OCI-LY7 (cell line): Measurements from ENCODE around the gene GLIS2. TPM values are rescaled to one million over a fixed set of nuclear protein-coding genes. Genes with fewer than 3 reads are reported as not detected.

Experiments used
- BruUV-seq: library from RNA; stranded (reverse); fragments of 400-500 nt; replicated peaks from 2 replicates; lab custom pipeline; 2021; lab: Mats Ljungman, UMichigan
- CTCF ChIA-PET: fragments of 300-600 bp; sonication (Branson Sonifier 250); formaldehyde crosslinking; loops from one replicate; lab custom pipeline; 2022; ENCODE audit warnings: antibody characterized with exemption; ENCODE audit not compliant: unreplicated experiment; lab: Charles Lee
- POLR2A ChIA-PET: fragments of 300-600 bp; sonication (Branson Sonifier 250); formaldehyde crosslinking; loops from one replicate; lab custom pipeline; 2022; ENCODE audit warnings: antibody characterized with exemption; lab: Charles Lee
- DNase-seq: peaks from one replicate; pipeline ENCODE4 v3.0.0-alpha.2; 2015; ENCODE audit warnings: low spot score
- H2AFZ ChIP-seq: fragments of 200-600 bp; sonication (generic), shearing (Covaris generic); 2 replicates; pipeline ENCODE4 v1.6.1; 2014; ENCODE audit warnings: mild to moderate bottlenecking, antibody characterized with exemption, low read length, moderate library complexity
- H3K27ac ChIP-seq: fragments of 200-600 bp; sonication (generic); 2 replicates; pipeline ENCODE4 v1.5.1; 2014; ENCODE audit warnings: mixed run types, low read depth, mild to moderate bottlenecking, moderate library complexity, low read length, inconsistent platforms; ENCODE audit not compliant: poor library complexity, severe bottlenecking
- H3K36me3 ChIP-seq: fragments of 200-600 bp; sonication (generic); 2 replicates; pipeline ENCODE4 v1.6.1; 2014; ENCODE audit warnings: mild to moderate bottlenecking, antibody characterized with exemption, low read length, moderate library complexity, mixed read lengths; ENCODE audit not compliant: insufficient read depth
- H3K4me1 ChIP-seq: fragments of 200-600 bp; sonication (generic); 2 replicates; pipeline ENCODE4 v1.5.1; 2014; ENCODE audit warnings: mild to moderate bottlenecking, low read length; ENCODE audit not compliant: insufficient read depth, poor library complexity, severe bottlenecking
- H3K4me2 ChIP-seq: fragments of 200-600 bp; sonication (generic); 2 replicates; pipeline ENCODE4 v1.6.1; 2014; ENCODE audit warnings: mild to moderate bottlenecking, low read length
- H3K4me3 ChIP-seq: fragments of 200-600 bp; sonication (generic); 2 replicates; pipeline ENCODE4 v1.5.1; 2014; ENCODE audit warnings: mild to moderate bottlenecking, low read depth, low read length; ENCODE audit not compliant: poor library complexity, severe bottlenecking
- H3K79me2 ChIP-seq: fragments of 200-600 bp; sonication (generic); 2 replicates; pipeline ENCODE4 v1.6.1; 2016; ENCODE audit warnings: low read depth, mild to moderate bottlenecking, low read length, moderate library complexity, mixed read lengths; ENCODE audit not compliant: insufficient read depth
- H3K9me2 ChIP-seq: fragments of 200-600 bp; sonication (generic); 2 replicates; pipeline ENCODE4 v1.6.1; 2016; ENCODE audit warnings: mild to moderate bottlenecking, low read length, mixed read lengths; ENCODE audit not compliant: insufficient read depth
- H3K9me3 ChIP-seq: fragments of 200-600 bp; sonication (generic); 2 replicates; pipeline ENCODE4 v1.6.1; 2014; ENCODE audit warnings: mild to moderate bottlenecking, mixed run types, low read length, mixed read lengths
- H4K20me1 ChIP-seq: fragments of 200-600 bp; sonication (generic); 2 replicates; pipeline ENCODE4 v1.6.1; 2014; ENCODE audit warnings: mild to moderate bottlenecking, antibody characterized with exemption, low read length, moderate library complexity, mixed read lengths; ENCODE audit not compliant: insufficient read depth
- EZH2phosphoT487 ChIP-seq: fragments of 200-600 bp; sonication (generic); IDR thresholded peaks from 2 replicates; pipeline ENCODE4 v1.6.1; 2018; ENCODE audit warnings: low read depth, borderline replicate concordance, mild to moderate bottlenecking, mixed run types, antibody characterized with exemption, low read length, moderate library complexity, mixed read lengths
- intact Hi-C: fragments of 100-400 bp; cut with micrococcal nuclease; formaldehyde crosslinking; loops from one replicate; pipeline ENCODE4 v1.10.0; 2022; ENCODE audit not compliant: unreplicated experiment
- total RNA-seq, 2 experiments: library from RNA; depleted of rRNA in 1 of 2; stranded (reverse); fragments of >200 nt in 1 of 2; shearing (Covaris generic) in 1 of 2; gene quantifications; 2 replicates each; pipeline ENCODE4 v1.2.3, GENCODE V29; 2014 to 2022
- TF ChIP-seq, protein P1 (sequence below): fragments of 200-600 bp; sonication (generic); conservative IDR thresholded peaks from 2 replicates; pipeline ENCODE4 v1.5.1; 2014; ENCODE audit warnings: mild to moderate bottlenecking, antibody characterized with exemption, low read length, moderate library complexity, mixed read lengths

The GLIS2 gene
- total RNA-seq, 2 experiments from 2014 or later = 0.08 TPM; not detected in 1

- Histone ChIP-seq H3K36me3 (peaks cover 38% of the 10 kb centered on the region; the same call in 1 of the 2 replicates), H4K20me1 (no peaks in the 10 kb centered on the region), H3K4me3 (no peak overlapping the region), H3K27ac (no peak overlapping the region), H3K4me2 (no peak overlapping the region), H3K9me2 (no peaks in the 10 kb centered on the region), H3K4me1 (no peaks in the 10 kb centered on the region), H3K79me2 (no peaks in the 10 kb centered on the region), H2AFZ (no peak overlapping the region), H3K9me3 (no peaks in the 10 kb centered on the region)
- no TSS peak for BruUV-seq
- DNase-seq = no peak
- intact Hi-C loops = no loop called here
- TF ChIP-seq, protein P1, sequence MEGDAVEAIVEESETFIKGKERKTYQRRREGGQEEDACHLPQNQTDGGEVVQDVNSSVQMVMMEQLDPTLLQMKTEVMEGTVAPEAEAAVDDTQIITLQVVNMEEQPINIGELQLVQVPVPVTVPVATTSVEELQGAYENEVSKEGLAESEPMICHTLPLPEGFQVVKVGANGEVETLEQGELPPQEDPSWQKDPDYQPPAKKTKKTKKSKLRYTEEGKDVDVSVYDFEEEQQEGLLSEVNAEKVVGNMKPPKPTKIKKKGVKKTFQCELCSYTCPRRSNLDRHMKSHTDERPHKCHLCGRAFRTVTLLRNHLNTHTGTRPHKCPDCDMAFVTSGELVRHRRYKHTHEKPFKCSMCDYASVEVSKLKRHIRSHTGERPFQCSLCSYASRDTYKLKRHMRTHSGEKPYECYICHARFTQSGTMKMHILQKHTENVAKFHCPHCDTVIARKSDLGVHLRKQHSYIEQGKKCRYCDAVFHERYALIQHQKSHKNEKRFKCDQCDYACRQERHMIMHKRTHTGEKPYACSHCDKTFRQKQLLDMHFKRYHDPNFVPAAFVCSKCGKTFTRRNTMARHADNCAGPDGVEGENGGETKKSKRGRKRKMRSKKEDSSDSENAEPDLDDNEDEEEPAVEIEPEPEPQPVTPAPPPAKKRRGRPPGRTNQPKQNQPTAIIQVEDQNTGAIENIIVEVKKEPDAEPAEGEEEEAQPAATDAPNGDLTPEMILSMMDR = no peak
- no peak for TF ChIP-seq EZH2phosphoT487
- ChIA-PET POLR2A (no interaction called here), CTCF (no interaction called here)
These were observed 21.7 kb downstream of the GLIS2 start for GRCh38 chr16:4337540-4338088.

DNA sequence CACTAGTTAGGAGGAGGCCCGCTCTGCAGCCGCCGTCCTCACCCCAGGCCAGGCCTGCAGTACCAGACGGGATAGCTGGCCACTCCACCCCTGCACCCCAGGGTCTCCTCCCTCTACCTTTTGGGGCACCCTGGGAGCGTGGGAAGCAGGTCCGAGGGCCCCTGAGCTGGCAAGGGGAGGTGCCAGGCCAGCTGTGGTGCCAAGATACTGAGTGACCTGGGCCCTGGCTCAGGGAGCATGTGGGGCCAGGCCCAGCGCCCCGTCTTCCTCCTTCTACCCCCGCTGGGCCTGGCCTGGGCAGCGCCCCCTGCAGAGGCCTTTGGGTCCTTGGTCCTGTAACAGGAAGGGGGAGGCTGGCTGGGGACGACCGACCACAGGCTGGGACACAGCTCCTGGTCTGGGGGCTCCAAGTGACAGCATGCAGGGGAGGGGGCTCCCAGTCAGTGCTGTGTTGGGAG is 22.3 kb downstream of the GLIS2 start:
- no peaks in the 10 kb centered on the region for H3K4me1 ChIP-seq
- no peak overlapping the region for H3K4me3 ChIP-seq
- H3K36me3 ChIP-seq = peaks cover 42% of the 10 kb centered on the region
- ChIA-PET CTCF (no interaction called here), POLR2A (no interaction called here)
- H3K9me3 ChIP-seq = no peaks in the 10 kb centered on the region
- TF ChIP-seq, protein P1 = no peak
- TF ChIP-seq EZH2phosphoT487 = no peak
- H2AFZ ChIP-seq = no peak overlapping the region
- BruUV-seq = no TSS peak
- no peak overlapping the region for H3K27ac ChIP-seq
- H4K20me1 ChIP-seq = no peaks in the 10 kb centered on the region
- no peak for DNase-seq
- H3K9me2 ChIP-seq = no peaks in the 10 kb centered on the region
- no peak overlapping the region for H3K4me2 ChIP-seq
- H3K79me2 ChIP-seq = peaks cover 1% of the 10 kb centered on the region; the same call in 1 of the 2 replicates
- intact Hi-C loops = no loop called here

GRCh38 chr16:4338712-4339299 is 22.9 kb downstream of the GLIS2 start:
- no peaks in the 10 kb centered on the region for H3K9me3 ChIP-seq
- intact Hi-C loops = no loop called here
- no peak for DNase-seq
- H3K4me1 ChIP-seq = no peaks in the 10 kb centered on the region
- no peak overlapping the region for H3K4me3 ChIP-seq
- POLR2A ChIA-PET = no interaction called here
- TF ChIP-seq EZH2phosphoT487 = no peak
- TF ChIP-seq, protein P1 = no peak
- BruUV-seq = no TSS peak
- CTCF ChIA-PET = no interaction called here
- peaks cover 49% of the 10 kb centered on the region for H3K36me3 ChIP-seq
- H3K79me2 ChIP-seq = peaks cover 8% of the 10 kb centered on the region
- H3K4me2 ChIP-seq = no peak overlapping the region
- H3K9me2 ChIP-seq = no peaks in the 10 kb centered on the region
- no peaks in the 10 kb centered on the region for H4K20me1 ChIP-seq
- H2AFZ ChIP-seq = no peak overlapping the region
- no peak overlapping the region for H3K27ac ChIP-seq
